GM19452 (cell line): ENCODE measurements around the gene TBC1D1.

ENCODE experiments used
- ATAC-seq: cut with Tn5 transposase; IDR thresholded peaks from one replicate; pipeline ENCODE4 v1.9.1; 2021; ENCODE audit not compliant: unreplicated experiment

Gene TBC1D1

DNA sequence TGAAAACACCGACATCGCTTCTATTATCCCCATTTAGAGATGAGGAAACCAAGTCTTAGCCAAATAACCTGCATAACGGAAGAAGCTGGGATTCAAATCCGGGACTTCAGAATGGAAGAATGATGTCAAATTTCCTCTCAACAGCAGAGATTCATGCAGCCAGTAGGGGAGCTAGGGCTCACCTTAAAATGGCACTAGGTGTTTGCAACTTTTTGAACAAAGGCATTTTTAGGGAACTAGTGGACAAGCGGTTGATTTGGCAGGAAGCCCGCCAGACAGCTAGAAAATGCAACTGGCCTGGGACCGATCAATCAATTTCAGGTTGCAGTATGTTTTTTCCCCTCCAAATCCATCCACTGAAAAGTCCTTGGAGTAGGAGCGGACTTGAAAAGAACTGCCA lies 293.5 kb downstream of the TBC1D1 start:
- ATAC-seq, result no peak

DNA sequence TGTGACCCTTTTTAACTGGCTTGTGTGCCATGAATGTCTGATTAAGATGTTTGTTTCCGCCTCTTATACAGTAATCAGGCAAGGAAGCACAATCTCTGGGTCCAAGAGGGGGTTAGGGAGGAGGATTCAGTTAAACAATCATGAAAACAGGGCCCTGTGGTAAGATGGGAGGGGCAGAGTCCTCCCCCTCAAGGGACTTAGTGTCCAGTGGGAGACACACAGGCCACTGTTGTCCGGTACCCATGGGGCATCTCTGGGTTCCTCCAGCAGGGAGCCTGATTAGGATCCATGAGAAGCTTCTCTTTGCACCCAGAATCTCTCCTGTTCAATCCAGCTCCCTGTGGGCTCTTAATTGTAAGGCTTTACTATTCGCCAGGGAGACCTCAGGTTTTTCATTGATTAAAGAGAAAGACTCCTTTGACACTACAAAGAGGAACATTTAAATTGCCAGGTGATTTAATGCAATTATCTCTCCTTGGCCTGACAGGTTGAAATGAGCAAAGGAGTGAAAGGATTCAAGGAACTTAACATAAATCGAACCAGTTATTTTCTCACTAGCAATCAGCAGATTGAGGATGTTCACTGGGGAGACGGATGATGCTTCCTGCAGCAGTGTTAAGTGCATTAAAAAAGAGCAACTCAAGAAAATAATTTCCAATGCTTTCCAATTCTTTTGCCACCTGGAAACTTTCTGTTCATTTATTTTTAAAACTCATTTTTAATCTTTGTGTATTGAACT lies 294.7 kb downstream of the TBC1D1 start:
- no peak for ATAC-seq

DNA sequence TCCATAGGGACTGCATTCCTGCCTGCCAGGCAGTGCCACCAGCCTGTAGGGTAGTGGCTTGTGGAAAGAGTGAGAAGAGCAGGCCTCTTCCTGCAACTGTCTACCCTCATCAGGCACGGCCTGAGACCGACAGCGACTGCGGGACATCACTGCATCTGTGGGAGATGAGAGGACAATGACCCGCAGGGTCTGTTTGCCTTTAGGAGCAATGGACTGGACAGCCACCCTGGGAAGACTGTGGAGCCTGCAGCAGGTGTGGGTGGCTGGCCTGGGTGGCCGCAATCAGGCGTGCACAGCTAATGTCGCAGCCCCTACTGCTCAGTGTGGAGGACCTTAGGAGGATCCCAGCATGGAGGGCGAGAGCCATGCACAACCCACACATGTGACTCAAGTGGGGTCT lies 297.3 kb downstream of the TBC1D1 start:
- ATAC-seq, result no peak

DNA sequence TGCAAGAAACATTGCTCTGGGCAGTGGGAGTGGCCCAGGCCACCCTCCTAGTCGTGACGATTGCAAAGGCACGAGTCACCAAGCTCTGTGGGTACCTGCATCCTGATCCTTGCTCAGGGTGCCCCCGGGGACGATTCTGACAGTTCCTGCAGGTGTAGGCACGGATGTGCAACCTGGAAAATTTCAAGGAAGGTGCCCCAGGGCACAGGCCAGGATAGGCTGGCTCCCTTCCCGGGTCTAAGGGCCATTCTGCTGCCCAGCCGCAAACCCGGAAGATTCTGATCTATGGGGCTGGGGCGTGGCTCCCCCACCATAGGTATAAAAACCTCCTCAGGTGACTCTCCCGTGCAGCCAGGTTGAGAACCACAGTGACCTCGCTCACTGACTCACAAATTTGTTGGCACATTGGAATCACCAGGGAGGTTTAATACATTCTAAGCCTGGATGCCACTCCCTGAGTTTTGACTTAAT lies 297.8 kb downstream of the TBC1D1 start:
- no peak for ATAC-seq
